GM12878 (cell line): Measurements from ENCODE around the gene ASCC3. TPM values are rescaled to one million over a fixed set of nuclear protein-coding genes. Genes with fewer than 3 reads are reported as not detected.

ENCODE experiments used
- ATAC-seq: fragments of 200-7000 bp; cut with Tn5 transposase; 3 replicates; pipeline ENCODE4 v1.9.1; 2020; ENCODE audit warnings: mild to moderate bottlenecking, moderate library complexity
- BruUV-seq: library from RNA; stranded (reverse); fragments of 400-500 nt; replicated peaks from 2 replicates; lab custom pipeline; 2021; lab: Mats Ljungman, UMichigan
- CTCF ChIA-PET: fragments of 300-600 bp; sonication (Branson Sonifier 250); formaldehyde crosslinking; extraction: SDS; loops from one replicate; lab custom pipeline; 2021; ENCODE audit warnings: inconsistent platforms; lab: Yijun Ruan, JAX
- POLR2A ChIA-PET: fragments of 350-600 bp; formaldehyde crosslinking; extraction: SDS; loops from one replicate; lab custom pipeline; 2021; ENCODE audit warnings: inconsistent platforms; lab: Charles Lee
- RAD21 ChIA-PET: fragments of 300-600 bp; sonication (Branson Sonifier 250); formaldehyde crosslinking; loops from one replicate; lab custom pipeline; 2023; ENCODE audit warnings: antibody characterized with exemption; ENCODE audit not compliant: unreplicated experiment; lab: Charles Lee
- SMC1A ChIA-PET: fragments of 300-600 bp; sonication (Branson Sonifier 250); formaldehyde crosslinking; loops from one replicate; lab custom pipeline; 2023; ENCODE audit not compliant: unreplicated experiment, uncharacterized antibody; lab: Charles Lee
- DNase-seq: peaks from one replicate; pipeline ENCODE4 v3.0.0-alpha.2; 2011; ENCODE audit warnings: low read depth, low spot score
- FAIRE-seq: peaks from 3 replicates; lab custom pipeline; 2011; peaks lifted over from hg19 to GRCh38; lab: Jason Lieb, UNC
- H2AFZ ChIP-seq: 2 replicates; pipeline ENCODE4 v1.6.0; 2011; ENCODE audit warnings: low read depth, low read length, control low read depth; ENCODE audit not compliant: control insufficient read depth
- H3K27ac ChIP-seq: 2 replicates; pipeline ENCODE4 v1.5.1; 2011; ENCODE audit warnings: control low read depth; ENCODE audit not compliant: control insufficient read depth, insufficient read depth
- H3K27me3 ChIP-seq, 2 experiments: replicated peaks in 1 of 2; 2 replicates each; pipeline versions ENCODE4 v1.6.0 to v1.6.1; 2011; ENCODE audit warnings: low read length in 1 of 2; ENCODE audit not compliant: control insufficient read depth in 2 of 2, insufficient read depth in 2 of 2
- H3K36me3 ChIP-seq, 2 experiments: 2 replicates each; pipeline ENCODE4 v1.5.1; 2011; ENCODE audit warnings: low read length in 1 of 2; ENCODE audit not compliant: control insufficient read depth in 2 of 2, insufficient read depth in 2 of 2
- H3K4me1 ChIP-seq: 2 replicates; pipeline ENCODE4 v1.6.1; 2011; ENCODE audit warnings: mild to moderate bottlenecking, low read length, moderate library complexity, mixed read lengths; ENCODE audit not compliant: control insufficient read depth, insufficient read depth
- H3K4me2 ChIP-seq: 2 replicates; pipeline ENCODE4 v1.6.0; 2011; ENCODE audit warnings: control low read depth; ENCODE audit not compliant: control insufficient read depth, insufficient read depth
- H3K4me3 ChIP-seq: fragments of 200-600 bp; sonication (generic); 2 replicates; pipeline ENCODE4 v1.5.1; 2016
- H3K79me2 ChIP-seq: 2 replicates; pipeline ENCODE4 v1.6.0; 2011; ENCODE audit warnings: low read length; ENCODE audit not compliant: control insufficient read depth, insufficient read depth
- H3K9ac ChIP-seq: 2 replicates; pipeline ENCODE4 v1.8.0; 2011; ENCODE audit warnings: low read length, control low read depth, mixed read lengths; ENCODE audit not compliant: control insufficient read depth, insufficient read depth
- H3K9me3 ChIP-seq: replicated peaks from 3 replicates; pipeline ENCODE4 v1.5.1; 2011; ENCODE audit warnings: mild to moderate bottlenecking, low read length; ENCODE audit not compliant: control insufficient read depth, insufficient read depth
- H4K20me1 ChIP-seq: 2 replicates; pipeline ENCODE4 v1.6.0; 2011; ENCODE audit not compliant: control insufficient read depth, insufficient read depth
- HDGF ChIP-seq: fragments of 450-650 bp; IDR thresholded peaks from 2 replicates; pipeline ENCODE4 v1.6.1; 2016; ENCODE audit warnings: antibody characterized with exemption
- RAD21 ChIP-seq: IDR thresholded peaks from 2 replicates; pipeline ENCODE4 v1.6.1; 2011; ENCODE audit warnings: mild to moderate bottlenecking, low read depth, low read length, moderate library complexity; ENCODE audit not compliant: insufficient read depth
- STAT3 ChIP-seq: IDR thresholded peaks from 2 replicates; pipeline ENCODE4 v1.6.1; 2011; ENCODE audit warnings: low read depth, low read length, improper control_type of control experiment
- TCF7 ChIP-seq: IDR thresholded peaks from 2 replicates; pipeline ENCODE4 v1.6.1; 2014; ENCODE audit warnings: antibody characterized with exemption, borderline replicate concordance
- WGBS: methylation state at CpG from one replicate; pipeline ENCODE4 v1.1.6; 2016; ENCODE audit warnings: low lambda C conversion rate; ENCODE audit not compliant: insufficient replicate concordance, insufficient coverage; ENCODE audit errors: missing lambda C conversion rate; 5-methylcytosine and 5-hydroxymethylcytosine counted together
- in situ Hi-C: fragments of 300-500 bp; cut with MboI; formaldehyde crosslinking; loops from 9 replicates; pipeline ENCODE4 v1.14.3; 2018; ENCODE audit warnings: mixed read lengths
- intact Hi-C: fragments of 100-400 bp; cut with micrococcal nuclease; formaldehyde crosslinking; loops from one replicate; pipeline ENCODE4 v1.14.2; 2022; ENCODE audit not compliant: unreplicated experiment
- polyA plus RNA-seq, 11 experiments: library from polyadenylated mRNA; depleted of rRNA in 4 of 11; unstranded in 6 of 11; stranded (reverse) in 5 of 11; fragments of >200 nt; fragmentation: Nextera tagmentation in 4 of 11; fragmentation: Illumina TruSeq in 1 of 11; extraction: Ambion mirVana in 4 of 11; extraction: Trizol in 1 of 11; gene quantifications; 1 replicate in 1 of 11; 2 replicates in 10 of 11; pipeline versions ENCODE4 v1.2.1 to v1.2.3, GENCODE V29; 2011 to 2016; ENCODE audit warnings: inconsistent platforms in 2 of 11, missing spikeins in 2 of 11, low read depth in 1 of 11
- total RNA-seq, 4 experiments: library from RNA; depleted of rRNA in 3 of 4; stranded (reverse); fragments of >200 nt in 3 of 4; fragmentation: Illumina TruSeq in 1 of 4; extraction: Trizol in 1 of 4; gene quantifications; 2 replicates each; pipeline versions ENCODE4 v1.2.1 to v1.2.3, GENCODE V29; 2013 to 2021
- TF ChIP-seq, protein P1 (sequence below): IDR thresholded peaks from 2 replicates; pipeline ENCODE4 v1.6.1; 2011; ENCODE audit warnings: borderline replicate concordance, low read depth, mild to moderate bottlenecking, moderate library complexity, mixed read lengths, low read length; ENCODE audit not compliant: insufficient read depth; ENCODE audit errors: extremely low read length

Gene ASCC3
- total and polyA plus RNA-seq, 10 of the 15 experiments (the other 5 are each of a cell fraction or from before 2014, with no cell fraction given), result 19.9 to 76.2 (median 55.9) TPM

DNA sequence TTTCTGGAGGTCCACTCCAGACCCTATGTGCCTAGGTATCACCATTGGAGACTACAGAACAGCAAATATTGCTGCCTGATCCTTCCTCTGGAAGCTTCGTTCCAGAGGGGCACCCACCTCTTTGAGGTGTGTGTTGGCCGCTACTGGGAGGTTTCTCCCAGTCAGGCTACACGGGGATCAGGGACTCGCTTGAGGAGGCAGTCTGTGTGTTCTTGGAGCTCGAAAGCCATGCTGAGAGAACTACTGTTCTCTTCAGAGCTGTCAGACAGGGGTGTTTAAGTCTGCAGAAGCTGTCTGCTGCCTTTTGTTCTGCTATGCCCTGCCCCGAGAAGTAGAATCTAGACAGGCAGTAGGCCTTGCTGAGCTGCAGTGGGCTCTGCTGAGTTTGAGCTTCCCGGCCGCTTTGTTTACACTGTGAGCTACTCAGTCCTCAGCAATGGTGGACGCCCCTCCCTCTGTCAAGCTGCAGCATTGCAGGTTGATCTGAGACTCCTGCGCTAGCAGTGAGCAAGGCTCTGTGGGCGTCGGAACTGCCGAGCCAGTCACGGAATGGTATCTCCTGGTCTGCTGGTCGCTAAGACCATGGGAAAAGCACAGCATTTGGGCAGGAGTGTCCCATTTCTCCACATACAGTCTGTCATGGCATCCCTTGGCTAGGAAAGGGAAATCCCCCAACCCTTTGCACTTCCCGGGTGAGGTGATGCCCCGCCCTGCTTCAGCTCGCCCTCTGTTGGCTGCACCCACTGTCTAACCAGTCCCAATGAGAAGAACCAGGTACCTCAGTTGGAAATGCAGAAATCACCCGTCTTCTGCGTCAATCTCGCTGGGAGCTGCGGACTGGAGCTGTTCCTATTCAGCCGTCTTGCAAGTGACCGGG, 32.5 kb upstream of the ASCC3 start:
- CTCF ChIA-PET, result no interaction called here
- Histone ChIP-seq H3K79me2 (no peaks in the 10 kb centered on the region), H3K27ac (no peak overlapping the region), H2AFZ (no peak overlapping the region), H3K36me3 (no peaks in the 10 kb centered on the region), H3K4me1 (no peaks in the 10 kb centered on the region), H4K20me1 (no peaks in the 10 kb centered on the region), H3K9ac (no peak overlapping the region), H3K4me3 (no peak overlapping the region), H3K9me3 (no peaks in the 10 kb centered on the region), H3K27me3 (no peaks in the 10 kb centered on the region), H3K4me2 (no peak overlapping the region)
- intact Hi-C loops (no loop called here), in situ Hi-C loops (no loop called here)
- FAIRE-seq, result no peak
- SMC1A ChIA-PET, result interaction anchor here (1.0 to 1.1 kb wide), 2 partner anchors 10 to 55 kb away, joined by 3 read pairs; no protein-coding TSS in a partner anchor
- 55% methylated on average over 24 of the region's 24 CpGs for WGBS
- BruUV-seq, result no TSS peak
- TF ChIP-seq HDGF (no peak), RAD21 (no peak)
- RAD21 ChIA-PET, result no interaction called here
- no peak for DNase-seq
- ATAC-seq, result no peak
- POLR2A ChIA-PET, result no interaction called here

DNA sequence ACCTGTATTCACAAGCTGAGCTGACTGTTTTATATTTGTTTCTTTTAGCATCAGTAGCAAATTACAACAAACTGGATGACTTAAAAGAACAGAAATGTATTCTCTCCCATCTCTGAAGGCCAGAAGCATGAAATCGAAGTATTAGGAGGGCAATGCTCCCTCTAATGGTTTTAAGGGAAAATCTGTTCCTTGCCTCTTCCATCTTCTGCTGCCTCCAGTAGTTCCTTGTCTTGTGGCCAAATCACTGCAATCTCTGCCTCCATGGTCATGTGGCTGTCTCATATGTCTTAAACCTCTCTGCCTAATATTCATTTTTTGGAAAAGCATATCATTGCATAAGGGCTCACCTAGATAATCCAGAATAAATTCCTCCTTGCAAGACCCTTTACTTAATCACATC, 25.2 kb upstream of the ASCC3 start:
- ChIA-PET RAD21 (no interaction called here), POLR2A (no interaction called here), CTCF (interaction anchor here (1.1 kb wide), 1 partner anchor 84 kb away, joined by 3 read pairs; no protein-coding TSS in a partner anchor), SMC1A (interaction anchor here (0.7 kb wide), 1 partner anchor 1156 kb away, joined by 3 read pairs; no protein-coding TSS in a partner anchor)
- 0% methylated on average over 1 of the region's 1 CpG for WGBS
- Histone ChIP-seq H3K36me3 (no peaks in the 10 kb centered on the region), H3K4me1 (no peaks in the 10 kb centered on the region), H2AFZ (no peak overlapping the region), H3K27me3 (no peaks in the 10 kb centered on the region), H3K27ac (no peak overlapping the region), H3K9me3 (no peaks in the 10 kb centered on the region), H3K79me2 (no peaks in the 10 kb centered on the region), H3K4me2 (no peak overlapping the region), H3K9ac (no peak overlapping the region), H4K20me1 (no peaks in the 10 kb centered on the region), H3K4me3 (no peak overlapping the region)
- in situ Hi-C loops (no loop called here), intact Hi-C loops (no loop called here)
- no peak for TF ChIP-seq STAT3
- TF ChIP-seq TCF7, result no peak
- TF ChIP-seq, protein P1, sequence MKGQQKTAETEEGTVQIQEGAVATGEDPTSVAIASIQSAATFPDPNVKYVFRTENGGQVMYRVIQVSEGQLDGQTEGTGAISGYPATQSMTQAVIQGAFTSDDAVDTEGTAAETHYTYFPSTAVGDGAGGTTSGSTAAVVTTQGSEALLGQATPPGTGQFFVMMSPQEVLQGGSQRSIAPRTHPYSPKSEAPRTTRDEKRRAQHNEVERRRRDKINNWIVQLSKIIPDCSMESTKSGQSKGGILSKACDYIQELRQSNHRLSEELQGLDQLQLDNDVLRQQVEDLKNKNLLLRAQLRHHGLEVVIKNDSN, result no peak
- BruUV-seq, result no TSS peak
- FAIRE-seq (no peak), DNase-seq (no peak), ATAC-seq (no peak)
